Lung (tissue), 12 donors: Measurements from ENCODE around the gene ATOH7. TPM values are rescaled to one million over a fixed set of nuclear protein-coding genes. Genes with fewer than 3 reads are reported as not detected.

Source experiments
- ATAC-seq: fragments of 200-7000 bp; cut with Tn5 transposase; one replicate; pipeline ENCODE4 v1.9.1; 2020; ENCODE audit warnings: moderate number of reproducible peaks; ENCODE audit not compliant: insufficient read depth, low FRiP score
- DNase-seq, 3 donors: peaks; one replicate each; pipeline ENCODE4 v3.0.0-alpha.2; 2013 to 2017
- H3K27ac ChIP-seq, 2 donors: one replicate each; pipeline ENCODE4 v1.5.1; 2013; ENCODE audit warnings: mild to moderate bottlenecking in 2 of 2, moderate library complexity in 2 of 2, control low read depth in 1 of 2, inconsistent platforms in 1 of 2, low read depth in 1 of 2, low read length in 1 of 2
- H3K27me3 ChIP-seq, 3 donors: one replicate each; pipeline ENCODE4 v1.5.1; 2013; ENCODE audit warnings: low read length in 2 of 3; ENCODE audit not compliant: control insufficient read depth in 3 of 3, insufficient read depth in 3 of 3
- H3K36me3 ChIP-seq, 4 donors: one replicate each; pipeline ENCODE4 v1.5.1; 2013; ENCODE audit warnings: low read length in 4 of 4, mild to moderate bottlenecking in 1 of 4, moderate library complexity in 1 of 4; ENCODE audit not compliant: control insufficient read depth in 4 of 4, insufficient read depth in 4 of 4
- H3K4me1 ChIP-seq, 5 donors: one replicate each; pipeline ENCODE4 v1.5.1; 2013; ENCODE audit warnings: low read length in 5 of 5, mild to moderate bottlenecking in 2 of 5, moderate library complexity in 1 of 5; ENCODE audit not compliant: control insufficient read depth in 5 of 5, insufficient read depth in 5 of 5
- H3K4me3 ChIP-seq: one replicate; pipeline ENCODE4 v1.5.1; 2013; ENCODE audit warnings: mild to moderate bottlenecking, control low read depth, moderate library complexity
- H3K9ac ChIP-seq, 2 donors: one replicate each; pipeline ENCODE4 v1.5.1; 2013; ENCODE audit warnings: low read length in 2 of 2, control low read depth in 1 of 2; ENCODE audit not compliant: insufficient read depth in 1 of 2
- H3K9me3 ChIP-seq, 4 donors: one replicate each; pipeline ENCODE4 v1.5.1; 2013; ENCODE audit warnings: low read length in 3 of 4, mild to moderate bottlenecking in 1 of 4, moderate library complexity in 1 of 4; ENCODE audit not compliant: control insufficient read depth in 4 of 4, insufficient read depth in 3 of 4
- CTCF ChIP-seq: IDR thresholded peaks from 2 replicates; pipeline ENCODE4 v1.5.1; 2012; ENCODE audit warnings: mild to moderate bottlenecking; ENCODE audit errors: control extremely low read depth, extremely low read depth
- WGBS, 2 donors: extraction: QIAGEN DNeasy Blood & Tissue Kit; methylation state at CpG; one replicate each; pipeline ENCODE4 v1.1.7; 2013; 5-methylcytosine and 5-hydroxymethylcytosine counted together
- polyA plus RNA-seq, 2 donors: library from polyadenylated mRNA; stranded (reverse); fragments of 200-250 nt; gene quantifications; one replicate each; pipeline ENCODE4 v1.2.1, GENCODE V29; 2013
- total RNA-seq, 2 donors: library from RNA; depleted of rRNA in 1 of 2; stranded (reverse); fragments of >200 nt in 1 of 2; gene quantifications; one replicate each; pipeline ENCODE4 v1.2.1, GENCODE V29; 2014 to 2021
- donor health status: control.
- donor health status: control.
- donor health status: Bipolar disorder and iron deficiency.
- donor health status: healthy.
- donor health status: DM: yes; HTN: yes; CAD: no.

Gene ATOH7
- total and polyA plus RNA-seq, 4 donors = 0.02 to 0.08 TPM; not detected in 2

GRCh38 chr10:68276224-68276623, 44.3 kb upstream of the ATOH7 start:
- DNase-seq = no peak
- ATAC-seq = no peak
- Histone ChIP-seq H3K9me3 (peaks cover 0 to 6% (median 3%) of the 10 kb centered on the region in 4 donors), H3K27me3 (no peaks in the 10 kb centered on the region), H3K9ac (no peak overlapping the region), H3K4me3 (no peak overlapping the region), H3K36me3 (no peaks in the 10 kb centered on the region), H3K27ac (no peak overlapping the region), H3K4me1 (peaks cover 0 to 3% (median 0%) of the 10 kb centered on the region in 5 donors)
- TF ChIP-seq CTCF = no peak

GRCh38 chr10:68275600-68276126, 43.8 kb upstream of the ATOH7 start:
- H3K4me1 ChIP-seq = peaks cover 0 to 7% (median 0%) of the 10 kb centered on the region in 5 donors
- H3K27ac ChIP-seq = no peak overlapping the region
- peaks cover 0 to 6% (median 3%) of the 10 kb centered on the region in 4 donors for H3K9me3 ChIP-seq
- no peak overlapping the region for H3K9ac ChIP-seq
- 95 to 97% methylated on average over 2 of the region's 2 CpGs for WGBS, 2 donors
- no peaks in the 10 kb centered on the region for H3K36me3 ChIP-seq
- DNase-seq (no peak), ATAC-seq (no peak)
- no peak for TF ChIP-seq CTCF
- H3K4me3 ChIP-seq = no peak overlapping the region
- no peaks in the 10 kb centered on the region for H3K27me3 ChIP-seq

GRCh38 chr10:68272833-68273232, 40.9 kb upstream of the ATOH7 start:
- Histone ChIP-seq H3K36me3 (no peaks in the 10 kb centered on the region), H3K27ac (no peak overlapping the region), H3K4me3 (no peak overlapping the region), H3K9me3 (peaks cover 0 to 3% (median 0%) of the 10 kb centered on the region in 4 donors), H3K4me1 (peaks cover 0 to 7% (median 0%) of the 10 kb centered on the region in 5 donors), H3K9ac (no peak overlapping the region), H3K27me3 (no peaks in the 10 kb centered on the region)
- TF ChIP-seq CTCF = no peak
- DNase-seq (no peak), ATAC-seq (no peak)

GRCh38 chr10:68271196-68271882, 39.4 kb upstream of the ATOH7 start:
- Histone ChIP-seq H3K9me3 (no peaks in the 10 kb centered on the region), H3K36me3 (no peaks in the 10 kb centered on the region), H3K4me3 (no peak overlapping the region)

More at GRCh38 chr10:68271196-68271882, 39.4 kb upstream of the ATOH7 start:
- peaks cover 0 to 7% (median 0%) of the 10 kb centered on the region in 5 donors for H3K4me1 ChIP-seq
- no peak for ATAC-seq
- no peak overlapping the region for H3K27ac ChIP-seq
- H3K27me3 ChIP-seq = no peaks in the 10 kb centered on the region
- DNase-seq = peak in 2 of 3 donors; percentile 60 to 70
- H3K9ac ChIP-seq = no peak overlapping the region
- no peak for TF ChIP-seq CTCF
- WGBS, 2 donors = 80 to 81% methylated on average over 7 of the region's 7 CpGs
